Stimulated activated naive CD8-positive, alpha-beta T cell treated with anti-CD3 and anti-CD28 coated beads, Interleukin-15, amount 100 ng/mL, for 72 hours (primary cell): Measurements from ENCODE around the gene DUSP11.

Experiments
- ATAC-seq: fragments of 150-1000 bp; cut with Tn5 transposase; 2 replicates; pipeline ENCODE4 v1.10.0; 2021; ENCODE audit warnings: mild to moderate bottlenecking, moderate library complexity
- DNase-seq, 2 donors: peaks; one replicate each; pipeline ENCODE4 v3.0.0; 2021 to 2022
- H3K27ac Mint-ChIP-seq, 2 donors: one replicate each; pipeline ENCODE4 v1.8.0; 2022; ENCODE audit warnings: mild to moderate bottlenecking in 2 of 2, mixed read lengths in 2 of 2, moderate library complexity in 2 of 2
- H3K27me3 Mint-ChIP-seq: one replicate; pipeline ENCODE4 v1.8.0; 2022; ENCODE audit warnings: mixed read lengths
- H3K4me1 Mint-ChIP-seq: one replicate; pipeline ENCODE4 v1.8.0; 2022; ENCODE audit warnings: mild to moderate bottlenecking, mixed read lengths
- H3K4me3 Mint-ChIP-seq, 2 donors: one replicate each; pipeline ENCODE4 v1.8.0; 2022; ENCODE audit warnings: mild to moderate bottlenecking in 2 of 2, mixed read lengths in 2 of 2, moderate library complexity in 1 of 2
- H3K9me3 Mint-ChIP-seq, 2 donors: one replicate each; pipeline ENCODE4 v1.8.0; 2022; ENCODE audit warnings: mixed read lengths in 2 of 2

The DUSP11 gene

DNA sequence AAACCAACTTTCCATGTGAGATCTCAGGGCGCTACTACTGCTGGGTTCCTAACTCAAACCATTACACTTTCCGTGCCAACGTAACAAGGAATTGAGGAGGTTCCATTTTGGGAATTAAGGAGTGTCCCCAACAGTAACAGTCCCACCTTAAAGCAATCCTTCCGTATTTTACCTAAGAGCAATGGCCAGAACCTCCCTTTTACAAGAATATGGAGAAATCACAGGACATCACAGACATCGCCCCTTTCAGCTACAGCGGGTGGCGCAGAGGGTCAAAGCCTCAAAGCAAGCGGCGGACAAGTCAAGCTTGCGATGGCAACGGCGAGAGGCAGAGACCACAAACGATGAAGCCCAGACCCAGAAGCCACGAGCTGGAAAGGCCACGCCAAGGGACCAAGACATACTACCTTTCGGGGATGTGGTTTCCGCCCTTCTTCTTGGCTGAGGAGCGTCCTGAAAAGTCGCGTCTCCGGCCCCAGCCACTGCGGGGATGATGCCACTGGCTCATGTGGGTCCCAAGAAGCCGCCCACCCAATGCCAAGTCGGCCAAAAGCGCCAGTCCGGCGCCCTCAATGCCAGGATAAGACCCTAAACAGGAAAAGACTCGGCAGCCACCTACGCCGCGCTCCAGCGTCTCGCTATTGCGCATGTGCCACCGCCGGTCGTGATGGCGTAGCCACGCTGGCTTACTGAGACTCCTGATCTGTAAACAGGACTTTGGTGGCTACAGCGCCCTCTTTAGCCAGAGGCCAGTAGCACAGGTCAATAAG is at the start of gene DUSP11:
DUSP11 (minus strand) TSS at position 637 of the 770 bp plus-strand sequence; CDS start at position 508, 129 bp downstream.
- peak; percentile 95 to 96 for DNase-seq
- peak within 1 kb of the TSS; percentile 98 to 99 for H3K27ac Mint-ChIP-seq
- peaks cover 22% of the 10 kb centered on the region for H3K4me1 Mint-ChIP-seq
- peak; percentile 100 for ATAC-seq
- peak within 1 kb of the TSS; percentile 96 to 98 for H3K4me3 Mint-ChIP-seq
- no peaks in the 10 kb centered on the region for H3K9me3 Mint-ChIP-seq
- H3K27me3 Mint-ChIP-seq, result no peaks in the 10 kb centered on the region

- DNase-seq, result peak; percentile 78 to 88
- Mint-ChIP-seq H3K27ac (peak within 1 kb of the TSS; percentile 99), H3K4me1 (peaks cover 56% of the 10 kb centered on the region), H3K9me3 (peaks cover 0 to 5% of the 10 kb centered on the region in 2 donors), H3K27me3 (no peaks in the 10 kb centered on the region), H3K4me3 (peak within 1 kb of the TSS; percentile 96 to 99)
- peak; percentile 80 for ATAC-seq
These were observed 49.1 kb upstream of the DUSP11 start, which contains the start of gene STAMBP for GRCh38 chr2:73828818-73829570. Gene STAMBP (plus strand): TSS chr2:73828961. CDS start chr2:73830857, 1,896 bp downstream.

DNA sequence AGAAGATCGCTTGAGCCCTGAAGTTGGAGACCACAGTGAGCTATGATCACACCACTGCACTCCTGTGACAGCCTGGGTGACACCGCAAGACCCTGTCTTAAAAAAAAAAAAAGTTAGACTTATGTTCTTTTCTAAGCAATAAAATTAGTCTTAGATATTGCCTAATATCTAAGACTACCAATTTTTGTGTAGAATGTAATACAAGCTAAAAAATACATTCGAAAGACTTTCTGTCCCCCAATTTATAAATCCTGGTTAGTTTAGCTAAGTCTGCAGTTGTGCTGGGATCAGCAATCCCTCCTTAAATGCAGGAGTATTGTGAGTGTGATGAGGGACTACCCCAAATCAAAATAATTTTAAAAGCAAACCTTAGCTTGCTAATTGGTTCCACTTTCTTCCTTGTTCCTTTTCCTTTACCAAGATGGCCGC is 48.5 kb upstream of the DUSP11 start:
- peaks cover 56% of the 10 kb centered on the region for H3K4me1 Mint-ChIP-seq

DNA sequence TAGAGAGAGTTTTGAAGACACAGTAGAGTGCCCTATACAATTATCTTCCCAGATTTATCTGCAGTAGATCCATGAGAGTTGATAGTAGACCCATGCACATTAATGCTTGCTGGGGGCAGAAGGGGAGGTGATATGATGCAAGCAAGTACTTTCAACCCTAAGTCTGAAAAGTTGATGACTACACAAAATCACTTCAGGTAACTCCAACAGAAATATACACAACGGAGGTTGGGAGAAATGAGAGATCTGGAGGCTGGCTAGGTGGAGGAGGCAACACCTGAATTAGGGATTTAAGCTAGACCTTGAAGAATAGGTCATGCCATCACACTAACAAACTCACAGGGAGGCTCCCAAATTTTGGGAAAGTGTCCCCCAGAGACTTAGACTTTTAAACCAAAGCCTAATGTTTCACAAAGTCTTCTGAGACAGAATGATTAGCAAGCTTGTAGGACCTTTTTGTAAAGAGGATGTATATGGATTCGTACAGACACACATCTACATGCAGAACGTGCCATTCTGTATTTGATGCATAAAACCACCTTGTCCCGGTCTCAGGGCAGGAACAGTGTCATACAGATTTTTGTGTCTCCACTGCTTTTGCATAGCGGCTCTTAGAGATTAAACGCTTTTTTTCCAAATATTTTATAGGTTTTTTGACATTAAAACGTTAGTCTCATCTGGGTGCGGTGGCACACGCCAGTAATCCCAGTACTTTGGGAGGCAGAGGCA is 47.9 kb upstream of the DUSP11 start:
- Mint-ChIP-seq H3K4me1 (peaks cover 54% of the 10 kb centered on the region), H3K4me3 (peak overlapping the region; percentile 96 to 99), H3K27me3 (no peaks in the 10 kb centered on the region), H3K9me3 (peaks cover 0 to 4% of the 10 kb centered on the region in 2 donors), H3K27ac (no peak overlapping the region)
- ATAC-seq (no peak), DNase-seq (no peak)

More for the DNA sequence above, 48.5 kb upstream of the DUSP11 start:
- H3K27me3 Mint-ChIP-seq, result no peaks in the 10 kb centered on the region
- H3K27ac Mint-ChIP-seq, result peak overlapping the region; percentile 99
- H3K4me3 Mint-ChIP-seq, result peak overlapping the region; percentile 96 to 99
- H3K9me3 Mint-ChIP-seq, result peaks cover 0 to 5% of the 10 kb centered on the region in 2 donors
- ATAC-seq (no peak), DNase-seq (no peak)

GRCh38 chr2:73827018-73827417 is 47.1 kb upstream of the DUSP11 start:
- Mint-ChIP-seq H3K9me3 (no peaks in the 10 kb centered on the region), H3K4me1 (peaks cover 53% of the 10 kb centered on the region), H3K27me3 (no peaks in the 10 kb centered on the region), H3K27ac (no peak overlapping the region), H3K4me3 (no peak overlapping the region)
- no peak for DNase-seq
- ATAC-seq, result no peak

DNA sequence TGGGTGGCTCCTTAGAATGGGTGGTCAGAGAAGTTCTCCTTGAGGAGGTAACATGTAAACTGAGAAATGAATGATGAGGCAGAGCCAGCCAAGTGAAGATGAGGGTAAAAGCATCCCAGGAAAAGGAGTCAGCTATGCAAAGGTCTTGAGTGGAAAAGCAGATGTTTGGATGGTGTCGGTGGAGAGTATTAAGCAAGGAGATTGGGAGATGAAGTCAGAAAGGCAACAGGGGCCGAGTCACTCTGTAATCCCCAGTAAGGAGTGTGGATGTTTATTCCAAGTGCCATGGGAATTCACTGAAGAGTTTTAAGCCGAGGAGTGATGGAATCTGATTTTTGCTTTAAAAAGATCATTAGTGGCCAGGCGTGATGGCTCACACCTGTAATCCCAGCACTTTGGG is 45.5 kb upstream of the DUSP11 start:
- no peak for ATAC-seq
- Mint-ChIP-seq H3K9me3 (no peaks in the 10 kb centered on the region), H3K27me3 (peaks cover 8% of the 10 kb centered on the region), H3K4me3 (no peak overlapping the region), H3K27ac (no peak overlapping the region), H3K4me1 (peaks cover 53% of the 10 kb centered on the region)
- DNase-seq, result no peak

- Mint-ChIP-seq H3K4me3 (no peak overlapping the region), H3K27ac (peak overlapping the region in 1 of 2 donors; percentile 44), H3K4me1 (peaks cover 41% of the 10 kb centered on the region), H3K27me3 (peaks cover 14% of the 10 kb centered on the region), H3K9me3 (no peaks in the 10 kb centered on the region)
- no peak for ATAC-seq
- DNase-seq, result peak in 1 of 2 donors; percentile 24
These were observed 44.1 kb upstream of the DUSP11 start for GRCh38 chr2:73823916-73824523.

- Mint-ChIP-seq H3K27ac (peak overlapping the region in 1 of 2 donors; percentile 4), H3K9me3 (no peaks in the 10 kb centered on the region), H3K4me1 (peaks cover 37% of the 10 kb centered on the region), H3K4me3 (no peak overlapping the region), H3K27me3 (peaks cover 14% of the 10 kb centered on the region)
- DNase-seq, result no peak
- no peak for ATAC-seq
These were observed 43.5 kb upstream of the DUSP11 start for GRCh38 chr2:73823416-73823815.

DNA sequence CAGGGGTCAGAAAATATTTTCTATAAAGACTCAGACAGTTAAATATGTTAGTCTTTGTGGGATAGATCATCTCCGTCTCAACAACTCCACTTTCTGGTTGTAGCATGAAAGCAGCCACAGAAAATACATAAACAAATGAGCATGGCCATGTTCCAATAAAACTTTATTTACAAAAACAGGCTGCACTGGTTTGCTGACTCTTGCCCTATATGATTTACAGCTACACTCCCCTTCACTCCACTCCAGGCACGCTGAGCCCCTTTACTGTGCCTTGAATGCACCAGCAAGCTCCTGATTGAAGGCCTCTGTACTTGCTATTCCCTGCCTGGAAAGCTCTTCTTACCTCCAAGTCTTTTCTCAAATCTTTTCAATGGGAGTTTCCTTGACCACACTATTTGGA is 43.1 kb upstream of the DUSP11 start:
- ATAC-seq, result no peak
- Mint-ChIP-seq H3K4me1 (peaks cover 36% of the 10 kb centered on the region), H3K27ac (no peak overlapping the region), H3K27me3 (peaks cover 14% of the 10 kb centered on the region), H3K4me3 (no peak overlapping the region), H3K9me3 (no peaks in the 10 kb centered on the region)
- DNase-seq, result no peak

DNA sequence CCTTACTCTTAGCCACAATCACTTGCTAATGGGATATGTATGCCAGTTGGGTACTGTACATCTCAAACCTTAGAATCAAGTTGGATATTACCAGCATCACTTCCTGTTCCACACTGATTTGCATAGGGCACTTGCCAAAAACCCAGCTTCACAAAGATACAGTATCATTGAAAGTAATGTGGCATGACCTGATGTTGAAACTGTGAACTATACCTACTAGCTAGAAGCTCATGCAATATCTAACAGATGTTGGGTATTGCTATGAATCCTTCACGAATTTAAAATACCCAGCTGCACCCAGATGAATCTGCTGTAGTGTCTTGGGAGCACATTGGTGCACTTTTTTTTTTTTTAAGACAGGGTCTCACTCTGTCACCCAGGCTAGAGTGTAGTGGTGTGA is 42.4 kb upstream of the DUSP11 start:
- H3K4me1 Mint-ChIP-seq, result peaks cover 30% of the 10 kb centered on the region
- DNase-seq, result peak in 1 of 2 donors; percentile 38
- H3K27me3 Mint-ChIP-seq, result peaks cover 14% of the 10 kb centered on the region
- no peaks in the 10 kb centered on the region for H3K9me3 Mint-ChIP-seq
- peak; percentile 87 for ATAC-seq
- H3K27ac Mint-ChIP-seq, result peak overlapping the region in 1 of 2 donors; percentile 55
- no peak overlapping the region for H3K4me3 Mint-ChIP-seq

DNA sequence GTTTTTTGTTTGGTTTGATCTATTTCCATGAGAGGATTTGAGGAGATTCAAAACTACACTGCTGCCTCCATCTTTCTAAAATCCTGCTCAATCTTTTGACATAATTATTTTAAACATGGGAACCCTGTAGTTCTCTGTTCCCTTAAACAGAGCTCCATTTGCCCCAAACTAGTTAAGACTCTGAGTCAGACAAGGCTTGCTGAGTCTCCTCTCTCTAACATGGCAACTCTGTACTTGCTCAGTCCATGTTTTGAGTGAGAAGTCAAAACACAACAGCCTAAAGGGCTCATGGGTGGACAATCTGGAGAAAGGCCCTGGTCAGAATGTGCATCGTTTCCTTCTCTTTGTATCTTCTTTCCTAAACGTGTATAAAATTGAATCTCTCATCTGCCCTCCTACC is 41.8 kb upstream of the DUSP11 start:
- DNase-seq (no peak), ATAC-seq (peak; percentile 29)
- Mint-ChIP-seq H3K4me1 (peaks cover 28% of the 10 kb centered on the region), H3K27ac (peak overlapping the region in 1 of 2 donors; percentile 83), H3K27me3 (peaks cover 15% of the 10 kb centered on the region), H3K9me3 (no peaks in the 10 kb centered on the region), H3K4me3 (peak overlapping the region; percentile 6 to 68)

GRCh38 chr2:73821227-73821626 is 41.3 kb upstream of the DUSP11 start:
- peak overlapping the region in 1 of 2 donors; percentile 83 for H3K27ac Mint-ChIP-seq
- H3K4me1 Mint-ChIP-seq, result peaks cover 28% of the 10 kb centered on the region
- H3K4me3 Mint-ChIP-seq, result peak overlapping the region; percentile 6 to 68
- H3K9me3 Mint-ChIP-seq, result no peaks in the 10 kb centered on the region
- ATAC-seq (peak; percentile 93), DNase-seq (peak; percentile 39 to 68)
- H3K27me3 Mint-ChIP-seq, result peaks cover 20% of the 10 kb centered on the region

GRCh38 chr2:73818296-73818695 is 38.4 kb upstream of the DUSP11 start:
- DNase-seq, result no peak
- Mint-ChIP-seq H3K9me3 (no peaks in the 10 kb centered on the region), H3K4me1 (peaks cover 23% of the 10 kb centered on the region), H3K27me3 (peaks cover 34% of the 10 kb centered on the region), H3K4me3 (no peak overlapping the region), H3K27ac (no peak overlapping the region)
- no peak for ATAC-seq

DNA sequence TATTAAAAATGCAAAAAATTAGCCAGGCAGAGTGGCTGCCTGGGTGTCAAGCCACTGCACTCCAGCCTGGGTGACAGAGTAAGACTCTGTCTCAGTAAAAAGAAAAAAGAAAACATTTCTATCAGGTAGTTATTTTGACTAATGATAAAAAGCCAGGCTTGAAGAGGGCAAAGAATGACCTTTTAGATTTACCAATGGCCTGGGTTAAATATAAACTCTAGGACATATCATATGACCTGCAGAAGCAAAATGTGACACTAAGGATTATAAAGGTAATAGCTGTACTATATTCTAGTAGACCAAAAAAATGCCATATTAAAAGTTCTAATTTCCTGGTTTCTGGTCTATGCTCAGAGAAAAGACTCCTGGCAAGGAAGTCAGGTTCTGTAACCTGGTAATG is 32.7 kb upstream of the DUSP11 start:
- Mint-ChIP-seq H3K4me3 (no peak overlapping the region), H3K27me3 (peaks cover 20% of the 10 kb centered on the region), H3K9me3 (no peaks in the 10 kb centered on the region), H3K27ac (no peak overlapping the region), H3K4me1 (no peaks in the 10 kb centered on the region)
- ATAC-seq (no peak), DNase-seq (no peak)

DNA sequence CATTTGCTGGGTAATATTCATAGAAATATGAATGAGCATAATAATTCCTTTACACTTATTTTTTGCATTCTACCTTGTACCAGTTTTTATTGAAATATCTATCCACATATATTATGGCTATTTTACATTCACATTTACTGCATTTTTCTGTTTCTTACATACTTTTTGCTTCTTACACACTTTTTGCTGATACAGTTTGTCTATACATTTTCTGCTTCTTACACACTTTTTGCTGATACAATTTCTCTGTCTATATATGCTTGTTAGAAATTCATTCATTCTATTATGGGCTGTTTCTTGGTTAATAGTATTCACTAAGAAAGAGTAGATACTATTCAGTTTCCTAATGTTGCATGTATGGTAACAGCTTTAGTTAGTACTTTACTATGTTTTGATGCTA is 32.0 kb upstream of the DUSP11 start:
- no peak overlapping the region for H3K4me3 Mint-ChIP-seq
- DNase-seq, result no peak
- no peak for ATAC-seq
- no peaks in the 10 kb centered on the region for H3K9me3 Mint-ChIP-seq
- no peaks in the 10 kb centered on the region for H3K4me1 Mint-ChIP-seq
- H3K27ac Mint-ChIP-seq, result no peak overlapping the region
- peaks cover 20% of the 10 kb centered on the region for H3K27me3 Mint-ChIP-seq
